CD4-positive, alpha-beta T cell (primary cell): ENCODE data around the gene SEC31A. TPM values are rescaled to one million over a fixed set of nuclear protein-coding genes. Genes with fewer than 3 reads are reported as not detected.

Source experiments
- ATAC-seq: fragments of 200-7000 bp; cut with Tn5 transposase; one replicate; pipeline ENCODE4 v1.10.0; 2022; ENCODE audit warnings: mild to moderate bottlenecking; ENCODE audit not compliant: poor library complexity
- CTCF ChIA-PET: fragments of 350-600 bp; sonication (Branson Sonifier 250); formaldehyde crosslinking; loops from one replicate; lab custom pipeline; 2021; ENCODE audit warnings: antibody characterized with exemption, inconsistent platforms; lab: Charles Lee
- POLR2A ChIA-PET: fragments of 350-600 bp; sonication (Branson Sonifier 250); formaldehyde crosslinking; loops from one replicate; lab custom pipeline; 2021; ENCODE audit warnings: antibody characterized with exemption, inconsistent platforms; lab: Charles Lee
- DNase-seq, 14 experiments: peaks; one replicate each; pipeline ENCODE4 v3.0.0-alpha.2; 2013 to 2020; ENCODE audit warnings: mixed read lengths in 2 of 14
- H3K27ac ChIP-seq, 2 donors: one replicate each; pipeline versions ENCODE4 v1.5.1 to v1.7.0; 2013; ENCODE audit warnings: low read length in 2 of 2, low read depth in 1 of 2, mild to moderate bottlenecking in 1 of 2
- H3K27me3 ChIP-seq, 2 experiments: 1 replicate in 1 of 2; 2 replicates in 1 of 2; pipeline versions ENCODE4 v1.6.1 to v1.7.0; 2013; ENCODE audit warnings: low read length in 2 of 2, control low read depth in 1 of 2, mild to moderate bottlenecking in 1 of 2, moderate library complexity in 1 of 2; ENCODE audit not compliant: insufficient read depth in 2 of 2, control insufficient read depth in 1 of 2
- H3K36me3 ChIP-seq: one replicate; pipeline ENCODE4 v1.6.1; 2013; ENCODE audit warnings: low read length, control low read depth; ENCODE audit not compliant: insufficient read depth
- H3K4me1 ChIP-seq: one replicate; pipeline ENCODE4 v1.6.1; 2013; ENCODE audit warnings: low read length, control low read depth; ENCODE audit not compliant: insufficient read depth
- H3K4me3 ChIP-seq: one replicate; pipeline ENCODE4 v1.5.1; 2013; ENCODE audit warnings: mild to moderate bottlenecking, low read length, moderate library complexity
- H3K9me3 ChIP-seq, 2 experiments: 1 replicate in 1 of 2; 2 replicates in 1 of 2; pipeline versions ENCODE4 v1.6.1 to v1.7.0; 2013; ENCODE audit warnings: low read length in 2 of 2, mild to moderate bottlenecking in 2 of 2, control low read depth in 1 of 2, moderate library complexity in 1 of 2; ENCODE audit not compliant: control insufficient read depth in 1 of 2, insufficient read depth in 1 of 2
- H3K27ac Mint-ChIP-seq: one replicate; pipeline ENCODE4 v1.8.0; 2020; ENCODE audit warnings: mixed read lengths
- H3K27me3 Mint-ChIP-seq: one replicate; pipeline ENCODE4 v1.8.0; 2021; ENCODE audit warnings: mixed read lengths
- H3K36me3 Mint-ChIP-seq: one replicate; pipeline ENCODE4 v1.8.0; 2021; ENCODE audit warnings: low read depth, mixed read lengths
- H3K4me1 Mint-ChIP-seq: one replicate; pipeline ENCODE4 v1.8.0; 2021; ENCODE audit warnings: low read depth, mixed read lengths
- H3K4me3 Mint-ChIP-seq: one replicate; pipeline ENCODE4 v1.8.0; 2020; ENCODE audit warnings: mild to moderate bottlenecking, mixed read lengths
- H3K9me3 Mint-ChIP-seq: one replicate; pipeline ENCODE4 v1.8.0; 2020; ENCODE audit warnings: mixed read lengths
- CTCF ChIP-seq: fragments of 200-600 bp; IDR thresholded peaks from one replicate; pipeline ENCODE4 v1.8.0; 2022; ENCODE audit warnings: antibody characterized with exemption, mild to moderate bottlenecking
- intact Hi-C, 2 experiments: fragments of 100-400 bp; cut with DNase I in 1 of 2; cut with micrococcal nuclease in 1 of 2; formaldehyde crosslinking; loops; one replicate each; pipeline versions ENCODE4 v1.15.1 to v1.9.0; 2023 to 2025; cut with DNase I, micrococcal nuclease
- total RNA-seq, 174 experiments: library from RNA in 2 of 174; stranded (reverse) in 2 of 174; gene quantifications; one replicate each; pipeline ENCODE4 v1.2.3 and lab custom pipeline; 2021 to 2026

Gene SEC31A
- total RNA-seq, 2 experiments from 2014 or later, result 130 to 131 TPM

DNA sequence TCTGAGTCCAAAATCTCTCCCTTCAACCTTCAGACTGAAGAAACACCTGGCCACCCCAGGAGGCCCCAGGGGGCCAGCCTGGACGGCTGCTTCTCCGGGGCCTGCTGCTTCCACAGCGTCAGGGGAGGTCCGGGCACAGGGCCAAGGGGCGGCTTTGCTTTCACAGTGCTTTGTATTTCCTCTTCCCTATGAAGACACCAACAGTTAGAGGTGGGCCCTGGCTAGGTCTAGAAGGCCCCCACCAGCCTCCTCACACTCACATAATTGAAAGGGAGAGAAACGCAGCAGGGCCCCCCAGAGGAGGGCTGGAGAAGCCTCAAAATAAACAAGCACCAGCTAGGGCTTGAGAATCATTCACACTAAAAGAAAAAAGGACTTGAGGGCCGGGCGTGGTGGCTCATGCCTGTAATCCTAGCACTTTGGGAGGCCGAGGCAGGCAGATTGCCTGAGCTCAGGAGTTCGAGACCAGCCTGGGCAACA, 110.2 kb downstream of the SEC31A start:
- H3K4me3 Mint-ChIP-seq, result no peak overlapping the region
- no peak overlapping the region for H3K4me3 ChIP-seq
- no peaks in the 10 kb centered on the region for H3K36me3 Mint-ChIP-seq

DNA sequence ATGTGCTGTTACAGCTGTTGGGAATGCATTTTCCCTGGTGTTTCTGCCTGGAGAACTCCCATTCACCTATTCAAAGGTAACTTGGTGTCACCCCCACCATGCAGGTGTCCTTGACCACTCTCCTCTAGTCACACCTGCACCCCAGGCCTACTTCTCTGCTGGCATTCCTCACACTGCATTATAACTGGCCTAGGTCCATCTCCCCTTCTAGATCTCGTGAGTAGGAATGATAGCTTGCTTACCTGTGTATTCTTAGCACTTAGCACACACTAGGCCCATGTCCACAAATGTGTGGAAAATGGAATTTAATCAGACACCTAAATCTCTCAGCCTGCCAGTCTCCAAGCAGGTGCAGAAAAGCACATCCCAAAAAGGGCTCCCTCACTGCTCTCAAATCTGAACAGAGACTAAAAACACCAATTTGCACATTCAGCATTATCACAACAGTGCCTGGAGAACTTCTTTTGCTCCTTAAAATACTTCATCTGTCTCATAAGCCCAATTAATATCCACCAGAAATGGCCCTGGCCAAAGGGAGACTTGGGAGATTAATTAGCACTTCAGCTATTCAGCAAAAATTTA, 110.7 kb downstream of the SEC31A start:
- POLR2A ChIA-PET, result no interaction called here
- no peak overlapping the region for H3K4me3 Mint-ChIP-seq

More for the DNA sequence above, 110.2 kb downstream of the SEC31A start:
- ATAC-seq (no peak), DNase-seq (no peak)
- TF ChIP-seq CTCF, result no peak
- Mint-ChIP-seq H3K27me3 (no peaks in the 10 kb centered on the region), H3K4me1 (no peaks in the 10 kb centered on the region), H3K27ac (no peak overlapping the region), H3K9me3 (no peaks in the 10 kb centered on the region)
- no peaks in the 10 kb centered on the region for H3K36me3 ChIP-seq
- H3K4me1 ChIP-seq, result no peaks in the 10 kb centered on the region
- H3K9me3 ChIP-seq, result no peaks in the 10 kb centered on the region
- no peak overlapping the region for H3K27ac ChIP-seq
- ChIA-PET POLR2A (no interaction called here), CTCF (no interaction called here)
- H3K27me3 ChIP-seq, result peaks cover 0 to 4% of the 10 kb centered on the region in 2 experiments
- intact Hi-C loops, result no loop called here

DNA sequence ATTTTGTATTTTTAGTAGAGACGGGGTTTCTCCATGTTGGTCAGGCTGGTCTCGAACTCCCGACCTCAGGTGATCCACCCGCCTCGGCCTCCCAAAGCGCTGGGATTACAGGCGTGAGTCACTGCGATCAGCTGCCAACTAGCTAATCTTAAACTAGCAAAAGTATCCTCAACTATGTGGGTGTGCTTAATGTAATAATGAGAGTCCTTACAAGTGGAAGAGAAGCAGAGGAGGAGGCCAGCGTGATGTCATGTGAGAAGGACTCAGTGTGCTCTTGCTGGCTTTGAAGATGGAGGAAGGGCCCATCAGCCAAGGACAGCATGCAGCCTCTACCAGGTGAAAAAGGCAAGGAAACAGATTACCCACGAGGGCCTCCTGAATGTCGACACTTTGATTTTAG, 111.9 kb downstream of the SEC31A start:
- Histone ChIP-seq H3K27me3 (no peaks in the 10 kb centered on the region), H3K4me1 (no peaks in the 10 kb centered on the region), H3K9me3 (no peaks in the 10 kb centered on the region), H3K27ac (no peak overlapping the region), H3K4me3 (no peak overlapping the region), H3K36me3 (no peaks in the 10 kb centered on the region)
- no peak for ATAC-seq
- POLR2A ChIA-PET, result no interaction called here
- Mint-ChIP-seq H3K27me3 (no peaks in the 10 kb centered on the region), H3K9me3 (no peaks in the 10 kb centered on the region), H3K36me3 (no peaks in the 10 kb centered on the region), H3K4me1 (no peaks in the 10 kb centered on the region), H3K4me3 (no peak overlapping the region), H3K27ac (no peak overlapping the region)
- intact Hi-C loops, result no loop called here
- DNase-seq, result no peak
- CTCF ChIA-PET, result interaction anchor here (0.7 kb wide), 1 partner anchor 1179 kb away, joined by 3 read pairs; no protein-coding TSS in a partner anchor
- no peak for TF ChIP-seq CTCF

More for the DNA sequence above, 110.7 kb downstream of the SEC31A start:
- H3K9me3 Mint-ChIP-seq, result no peaks in the 10 kb centered on the region
- no peak overlapping the region for H3K27ac ChIP-seq
- CTCF ChIA-PET, result no interaction called here
- ATAC-seq (no peak), DNase-seq (no peak)
- TF ChIP-seq CTCF, result no peak
- no peak overlapping the region for H3K27ac Mint-ChIP-seq
- peaks cover 0 to 4% of the 10 kb centered on the region in 2 experiments for H3K27me3 ChIP-seq
- no peak overlapping the region for H3K4me3 ChIP-seq
- H3K4me1 ChIP-seq, result no peaks in the 10 kb centered on the region
- H3K36me3 Mint-ChIP-seq, result no peaks in the 10 kb centered on the region
- no peaks in the 10 kb centered on the region for H3K36me3 ChIP-seq
- no peaks in the 10 kb centered on the region for H3K27me3 Mint-ChIP-seq
- intact Hi-C loops, result no loop called here
- no peaks in the 10 kb centered on the region for H3K9me3 ChIP-seq
- no peaks in the 10 kb centered on the region for H3K4me1 Mint-ChIP-seq
